ENCODE measurements around the gene CACNB2. TPM values are rescaled to one million over a fixed set of nuclear protein-coding genes. Genes with fewer than 3 reads are reported as not detected.

The CACNB2 gene
- polyA plus RNA-seq, 1 donor: 5.8 TPM

GRCh38 chr10:18450298-18450697 is 310.1 kb downstream of the CACNB2 start:
- no peak for DNase-seq

DNA sequence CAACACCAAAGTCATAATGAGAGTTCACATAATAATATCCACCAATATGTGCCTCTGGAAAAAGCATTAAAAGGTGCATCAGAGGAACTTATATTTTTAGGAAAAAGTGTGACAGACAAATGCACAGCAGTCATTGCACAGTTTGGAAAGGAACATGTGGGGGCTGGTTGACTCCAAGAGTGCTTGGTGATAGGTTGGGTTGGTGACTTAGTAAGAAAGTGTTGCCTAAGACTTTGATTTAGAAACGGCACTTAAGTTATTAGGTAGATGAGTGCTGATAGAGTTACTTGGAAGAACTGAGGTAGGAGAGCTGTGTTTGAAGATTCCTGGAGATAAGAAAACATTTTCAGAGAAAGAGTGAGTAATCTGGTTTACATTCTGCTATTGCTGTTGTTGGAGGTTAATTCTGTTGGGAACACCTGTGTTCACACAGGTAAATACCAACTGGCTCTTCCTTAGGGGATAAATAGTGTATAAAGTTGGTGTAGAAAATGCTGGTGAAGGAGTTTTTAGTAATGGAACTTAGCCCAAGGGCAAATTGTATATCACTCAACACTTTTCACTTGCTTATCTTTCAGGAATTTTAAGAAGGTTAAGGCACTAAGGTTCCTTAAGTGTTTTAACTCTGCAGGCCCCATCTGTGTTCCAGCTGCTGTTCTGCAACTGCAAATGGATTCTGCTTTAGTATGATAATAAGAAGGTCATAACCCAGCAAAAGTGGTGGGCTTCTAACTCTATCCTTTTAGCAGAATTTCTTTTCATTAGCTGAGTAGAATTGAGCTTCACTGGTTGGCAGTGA is 315.1 kb downstream of the CACNB2 start:
- no peak for DNase-seq

DNA sequence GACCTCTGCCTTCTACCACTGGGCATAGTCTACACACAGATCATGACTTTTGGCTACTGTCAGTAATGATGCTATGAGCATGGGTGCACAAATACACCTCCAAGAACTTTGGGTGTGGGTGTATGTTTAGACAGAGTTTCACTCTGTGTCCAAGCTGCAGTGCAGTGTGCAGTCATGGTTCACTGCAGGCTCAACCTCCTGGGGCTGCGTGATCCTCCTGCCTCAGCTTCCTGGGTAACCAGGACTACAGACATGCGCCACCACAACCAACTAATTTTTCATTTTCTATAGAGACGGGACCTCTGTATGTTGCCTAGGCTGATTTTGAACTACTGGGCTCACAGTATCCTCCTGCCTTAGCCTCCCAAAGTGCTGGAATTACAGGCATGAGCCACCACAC is 316.8 kb downstream of the CACNB2 start:
- no peak for DNase-seq

- DNase-seq: no peak
Observed at GRCh38 chr10:18460032-18460431, 319.8 kb downstream of the CACNB2 start.

GRCh38 chr10:18463673-18464211 is 323.5 kb downstream of the CACNB2 start:
- no peak for DNase-seq

- no peak for DNase-seq
Observed at GRCh38 chr10:18469125-18469524, 328.9 kb downstream of the CACNB2 start.

GRCh38 chr10:18472977-18473376 is 332.8 kb downstream of the CACNB2 start:
- DNase-seq: no peak

DNA sequence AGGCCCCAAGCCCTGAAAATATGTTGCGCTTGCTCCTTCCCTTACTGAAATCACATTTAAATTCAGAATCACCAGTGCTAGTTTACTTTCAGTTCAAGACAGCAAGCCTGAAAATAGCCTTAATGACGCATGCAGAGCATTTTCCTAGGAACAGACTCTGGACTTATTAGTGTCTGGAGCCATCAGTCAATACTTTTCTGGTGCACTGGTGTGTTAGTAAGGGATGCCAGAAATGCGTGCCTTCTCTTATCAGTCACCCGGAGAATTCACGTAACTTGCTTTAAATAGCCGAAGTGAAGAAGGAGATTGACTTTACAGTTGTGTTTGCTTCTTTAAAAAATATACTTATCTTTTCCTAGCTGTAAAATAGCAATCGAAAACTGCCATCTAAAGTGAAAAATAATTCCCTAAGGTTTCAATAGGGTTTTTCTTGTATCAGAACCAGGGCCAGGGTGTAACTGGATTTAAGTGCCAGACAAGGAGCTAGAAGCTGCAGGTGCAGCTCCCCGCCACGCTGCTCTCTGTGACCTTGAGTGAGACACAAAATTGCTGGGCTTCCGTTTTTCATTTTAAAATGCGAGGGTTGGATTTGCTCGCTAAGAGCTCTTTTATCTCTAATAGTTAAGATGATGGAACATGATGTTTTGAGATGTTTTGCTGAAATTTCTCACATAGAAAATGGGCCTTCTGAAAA is 333.3 kb downstream of the CACNB2 start:
- DNase-seq: no peak

- no peak for DNase-seq
Observed at GRCh38 chr10:18474118-18474455, 333.9 kb downstream of the CACNB2 start.

GRCh38 chr10:18476076-18476647 is 335.9 kb downstream of the CACNB2 start:
- no peak for DNase-seq

DNA sequence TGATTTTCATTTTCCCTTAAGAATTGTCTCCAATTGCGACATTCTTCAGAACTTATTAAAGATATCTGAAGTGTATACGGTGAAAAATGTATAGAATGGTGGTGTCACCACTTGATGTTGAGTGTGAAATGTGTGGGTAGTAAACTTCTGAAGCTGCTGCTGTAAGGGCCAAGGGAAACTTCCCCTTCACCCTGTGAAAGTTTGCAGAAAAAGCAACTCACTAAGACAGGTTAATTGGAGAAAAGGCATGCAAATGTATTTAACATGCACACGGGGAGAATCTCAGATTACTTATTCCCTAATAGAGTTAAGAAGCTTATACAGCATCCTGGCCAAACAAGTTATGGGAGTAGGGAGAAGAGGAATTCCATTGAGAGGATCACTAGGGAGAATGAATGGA is 338.1 kb downstream of the CACNB2 start:
- no peak for DNase-seq

- DNase-seq: no peak
Observed at GRCh38 chr10:18479502-18479901, 339.3 kb downstream of the CACNB2 start.

DNA sequence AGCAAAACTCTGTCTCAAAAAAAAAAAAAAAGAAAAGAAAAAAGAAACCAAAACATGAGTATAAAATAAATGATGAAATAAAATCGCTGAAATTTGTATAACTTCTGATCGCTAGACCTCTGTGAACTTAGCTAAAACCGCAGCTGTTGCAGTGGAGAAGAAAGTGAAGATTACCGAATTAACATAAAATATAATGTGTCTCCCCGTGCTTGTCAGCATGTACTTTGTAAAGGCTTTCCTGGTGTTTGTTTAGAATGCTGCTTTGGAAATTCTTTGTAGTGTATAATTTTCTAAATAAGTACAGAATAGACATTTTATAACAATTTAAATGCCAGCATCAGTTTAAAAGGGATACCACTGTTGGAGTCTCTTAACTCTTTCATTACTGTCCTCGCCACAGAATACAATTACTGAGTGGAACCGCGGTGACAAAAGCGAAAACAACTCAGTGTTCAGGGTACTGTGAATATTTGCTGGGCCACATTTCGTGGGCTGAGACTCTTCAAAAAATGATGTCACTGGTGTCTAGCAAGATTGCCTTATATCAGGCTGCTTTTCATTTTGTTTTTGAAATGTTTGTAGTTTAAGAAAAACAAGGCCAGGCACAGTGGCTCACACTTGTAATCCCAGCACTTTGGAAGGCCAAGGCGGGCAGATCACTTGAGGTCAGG is 343.4 kb downstream of the CACNB2 start:
- DNase-seq: no peak

DNA sequence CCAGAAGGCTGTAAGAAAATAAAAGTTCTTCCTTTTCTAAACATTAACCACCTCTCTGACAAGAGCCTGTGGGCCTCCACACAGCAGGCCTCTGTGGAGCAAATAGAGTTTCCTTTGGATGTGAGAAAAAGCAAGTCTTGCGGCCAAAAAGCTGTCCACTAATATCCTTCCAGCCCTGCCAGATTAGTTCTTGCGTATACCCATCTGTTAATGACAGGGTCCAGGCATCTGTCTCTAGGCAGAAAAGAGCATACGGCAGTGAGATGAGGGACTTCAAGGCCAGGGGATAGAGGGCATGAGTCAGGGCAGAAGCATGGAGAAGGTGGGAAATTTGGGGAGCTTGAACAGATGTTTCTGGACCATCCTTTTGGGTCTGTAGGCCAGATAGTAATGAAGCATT is 346.2 kb downstream of the CACNB2 start:
- no peak for DNase-seq

DNA sequence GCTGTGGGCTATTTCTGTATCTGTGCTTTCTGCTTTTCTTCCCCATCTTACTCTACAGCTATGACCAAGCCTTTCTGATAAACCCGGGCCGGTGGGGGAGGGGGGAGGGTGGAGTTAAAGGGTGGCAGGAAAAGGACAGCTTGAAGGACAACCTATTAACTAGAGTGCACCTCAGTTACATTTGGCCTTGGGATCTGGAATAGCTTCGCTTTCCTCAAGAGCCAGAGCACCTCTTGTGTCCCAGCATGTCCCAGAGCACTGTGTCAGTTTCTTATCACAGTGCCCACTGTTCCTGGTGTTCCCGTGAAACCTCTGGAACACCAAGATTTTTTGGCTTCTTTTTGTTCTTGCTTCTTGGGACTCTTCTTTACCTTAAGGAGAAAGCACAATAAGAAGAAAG is 350.5 kb downstream of the CACNB2 start:
- DNase-seq: no peak

DNA sequence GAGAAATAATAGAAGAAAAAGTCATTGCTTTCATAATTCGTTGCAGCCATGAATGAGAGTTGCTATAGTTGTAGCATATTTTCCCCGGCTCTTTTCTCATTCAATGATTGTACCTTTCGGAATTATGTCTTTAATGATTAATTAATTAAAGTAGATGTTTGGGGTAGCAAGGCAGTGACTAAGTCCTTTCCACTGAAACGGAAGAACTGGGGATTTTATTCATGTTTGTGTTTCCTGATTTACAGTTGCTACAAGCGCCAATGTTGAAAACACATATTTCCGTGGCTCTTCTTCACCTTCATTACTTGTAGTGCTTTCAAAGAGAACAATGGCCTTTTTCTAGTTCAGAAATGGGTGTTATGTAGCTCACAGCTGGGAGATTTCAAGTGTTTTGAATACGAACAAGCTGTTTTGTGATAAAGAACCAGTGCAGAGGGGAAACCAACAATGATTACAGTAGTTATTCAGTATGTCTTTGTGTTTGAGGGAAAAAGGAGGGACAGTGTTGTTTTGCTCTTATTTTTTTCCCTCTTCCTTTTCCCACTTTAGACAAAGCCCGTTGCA is 357.7 kb downstream of the CACNB2 start:
- DNase-seq: no peak

- DNase-seq: no peak
Observed at GRCh38 chr10:18498998-18499397, 358.8 kb downstream of the CACNB2 start.

- no peak for DNase-seq
Observed at GRCh38 chr10:18500576-18500975, 360.4 kb downstream of the CACNB2 start.

DNA sequence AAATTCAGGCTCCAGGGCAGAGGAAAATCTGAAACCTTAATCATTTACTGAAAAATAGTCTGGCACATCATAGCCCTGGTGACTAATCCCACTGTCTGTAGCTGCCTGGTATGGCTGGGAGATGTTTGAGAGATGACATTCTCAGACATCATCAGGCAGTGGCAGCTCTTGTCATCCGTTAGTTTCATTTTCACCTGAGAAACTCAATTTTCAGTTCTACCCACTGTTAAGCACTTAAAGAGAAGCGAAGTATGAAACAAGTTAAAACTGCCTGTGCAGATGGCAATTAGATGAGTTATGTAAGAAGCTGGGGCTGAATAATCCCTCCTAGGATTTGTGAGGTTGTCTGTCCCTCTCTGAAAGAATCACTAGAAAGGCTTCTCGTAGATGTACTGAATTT is 361.0 kb downstream of the CACNB2 start:
- no peak for DNase-seq

- DNase-seq: no peak
Observed at GRCh38 chr10:18501629-18502028, 361.4 kb downstream of the CACNB2 start.

- DNase-seq: no peak
Observed at GRCh38 chr10:18504161-18504560, 363.9 kb downstream of the CACNB2 start.

- DNase-seq: no peak
Observed at GRCh38 chr10:18505456-18506118, 365.4 kb downstream of the CACNB2 start.

Measured in left kidney (tissue), 2 donors.